K562 (cell line): Measurements from ENCODE around the gene KATNB1. TPM values are rescaled to one million over a fixed set of nuclear protein-coding genes. Genes with fewer than 3 reads are reported as not detected.

Experiments used
- C11orf30 ChIP-seq: fragments of 450-650 bp; IDR thresholded peaks from 2 replicates; pipeline ENCODE4 v1.6.1; 2016; ENCODE audit warnings: low read depth, mild to moderate bottlenecking
- CBX8 ChIP-seq: fragments of 200-600 bp; sonication (generic); IDR thresholded peaks from 2 replicates; pipeline ENCODE4 v1.6.1; 2012; ENCODE audit warnings: borderline replicate concordance, mixed run types, low read depth, mild to moderate bottlenecking, moderate library complexity, mixed read lengths, low read length, control low read depth, inconsistent platforms; ENCODE audit not compliant: poor library complexity, severe bottlenecking; ENCODE audit errors: extremely low read depth
- CEBPB ChIP-seq: fragments of 450-650 bp; IDR thresholded peaks from 2 replicates; pipeline ENCODE4 v1.6.1; 2016; ENCODE audit warnings: missing genetic modification characterization, missing compliant biosample characterization
- MYC ChIP-seq, 2 experiments: fragments of 250-450 bp in 1 of 2; sonication (Bioruptor Pico) in 1 of 2; IDR thresholded peaks; 2 replicates each; pipeline versions ENCODE4 v1.5.1 to v1.6.1; 2012 to 2021; ENCODE audit warnings: low read depth in 2 of 2, borderline replicate concordance in 1 of 2, improper control_type of control experiment in 1 of 2, low read length in 1 of 2, mild to moderate bottlenecking in 1 of 2, moderate library complexity in 1 of 2
- NFE2 ChIP-seq: IDR thresholded peaks from 2 replicates; pipeline ENCODE4 v1.6.1; 2014; ENCODE audit warnings: antibody characterized with exemption, low read depth
- RB1 ChIP-seq: fragments of 450-650 bp; IDR thresholded peaks from 2 replicates; pipeline ENCODE4 v1.6.1; 2017; ENCODE audit warnings: low read depth, mild to moderate bottlenecking
- RNF2 ChIP-seq: sonication (generic); IDR thresholded peaks from 2 replicates; pipeline ENCODE4 v1.6.1; 2016
- SMARCA4 ChIP-seq: fragments of 450-650 bp; IDR thresholded peaks from 2 replicates; pipeline ENCODE4 v1.6.1; 2016
- TAF7 ChIP-seq: fragments of 450-650 bp; IDR thresholded peaks from 2 replicates; pipeline ENCODE4 v1.6.1; 2016; ENCODE audit warnings: missing genetic modification characterization, missing compliant biosample characterization
- ZC3H8 ChIP-seq: fragments of 450-650 bp; IDR thresholded peaks from 2 replicates; pipeline ENCODE4 v1.6.1; 2017
- ZNF184 ChIP-seq: sonication (generic); formaldehyde crosslinking; IDR thresholded peaks from 2 replicates; pipeline ENCODE4 v1.5.0; 2020; ENCODE audit warnings: missing genetic modification reagents
- ZNF24 ChIP-seq: fragments of 450-650 bp; IDR thresholded peaks from 2 replicates; pipeline ENCODE4 v1.6.1; 2016
- ZNF384 ChIP-seq: IDR thresholded peaks from 2 replicates; pipeline ENCODE4 v1.6.1; 2012; ENCODE audit warnings: low read depth, low read length, improper control_type of control experiment
- polyA plus RNA-seq, 8 experiments: library from polyadenylated mRNA; depleted of rRNA in 4 of 8; stranded (reverse) in 5 of 8; unstranded in 3 of 8; fragments of >200 nt; fragmentation: Nextera tagmentation in 2 of 8; fragmentation: Illumina TruSeq in 1 of 8; extraction: Ambion mirVana in 2 of 8; extraction: Trizol in 1 of 8; gene quantifications; 2 replicates each; pipeline versions ENCODE4 v1.2.1 to v1.2.3, GENCODE V29; 2011 to 2014; ENCODE audit warnings: inconsistent platforms in 1 of 8, missing spikeins in 1 of 8
- total RNA-seq, 7 experiments: library from RNA; depleted of rRNA in 6 of 7; stranded (reverse); fragments of >200 nt in 6 of 7; fragmentation: Illumina TruSeq in 2 of 7; extraction: Trizol in 2 of 7; gene quantifications; 2 replicates each; pipeline versions ENCODE4 v1.2.1 to v1.2.3, GENCODE V29; 2011 to 2021; ENCODE audit warnings: low replicate concordance in 1 of 7
- TF ChIP-seq, protein P1 (sequence below): fragments of 150-350 bp; conservative IDR thresholded peaks from 2 replicates; pipeline ENCODE4 v1.6.1; 2014; ENCODE audit warnings: low read length
- TF ChIP-seq, protein P2 (sequence below), 2 experiments: fragments of 450-650 bp in 1 of 2; sonication (generic) in 1 of 2; formaldehyde crosslinking in 1 of 2; IDR thresholded peaks in 1 of 2; conservative IDR thresholded peaks in 1 of 2; 2 replicates each; pipeline versions ENCODE4 v1.6.1 to v1.8.1; 2016 to 2023; ENCODE audit warnings: mild to moderate bottlenecking in 2 of 2, moderate library complexity in 2 of 2, inconsistent platforms in 1 of 2, missing genetic modification reagents in 1 of 2
- TF ChIP-seq, protein P3 (sequence below): fragments of 200-400 bp; formaldehyde crosslinking; IDR thresholded peaks from 2 replicates; pipeline ENCODE4 v1.6.1; 2017; ENCODE audit warnings: mild to moderate bottlenecking, low read depth, low read length, moderate library complexity
- TF ChIP-seq, protein P4 (sequence below): sonication (generic); formaldehyde crosslinking; IDR thresholded peaks from 2 replicates; pipeline ENCODE4 v1.8.1; 2022; ENCODE audit warnings: missing genetic modification reagents
- TF ChIP-seq, protein P5 (sequence below): fragments of 450-650 bp; IDR thresholded peaks from 2 replicates; pipeline ENCODE4 v1.6.1; 2016
- TF ChIP-seq, protein P6 (sequence below): fragments of 450-650 bp; IDR thresholded peaks from 2 replicates; pipeline ENCODE4 v1.6.1; 2018; ENCODE audit warnings: mild to moderate bottlenecking, low read depth; ENCODE audit not compliant: partially characterized antibody

The KATNB1 gene
- total and polyA plus RNA-seq, 9 of the 15 experiments (the other 6 are each of a cell fraction or from before 2014, with no cell fraction given), result 1.2 to 52.6 (median 21.9) TPM

DNA sequence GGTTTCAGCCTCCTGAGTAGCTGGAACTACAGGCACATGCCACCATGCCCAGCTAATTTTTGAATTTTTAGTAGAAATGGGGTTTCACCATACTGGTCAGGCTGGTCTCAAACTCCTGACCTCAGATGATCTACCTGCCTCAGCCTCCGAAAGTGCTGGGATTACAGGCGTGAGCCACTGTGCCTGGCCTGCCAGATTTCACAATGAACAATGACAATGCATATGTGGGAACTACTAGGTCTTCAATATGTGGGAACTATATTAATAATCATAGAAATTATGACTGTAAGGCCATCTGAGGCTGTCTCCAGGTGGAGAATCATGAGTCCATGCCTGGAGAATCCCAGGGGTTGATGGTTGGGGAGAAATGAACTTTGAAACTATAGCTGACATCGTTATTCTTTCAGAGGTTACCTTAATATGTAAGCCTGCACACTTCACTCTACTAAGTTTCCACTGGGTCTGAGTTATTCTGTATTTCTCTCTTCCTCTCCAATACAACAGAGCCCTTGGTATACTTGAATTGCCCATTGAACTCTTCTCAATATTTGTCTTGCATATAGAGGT is 48.1 kb upstream of the KATNB1 start (continued):
- TF ChIP-seq TAF7 (tag) (no peak), RNF2 (no peak), ZNF184 (CRISPR knock-in tag) (no peak), MYC (IDR thresholded peaks at IDR 0.05; ENCODE audit: low read depth, low read length) (no peak), MYC (CRISPR knock-in tag; IDR thresholded peaks at IDR 0.05; ENCODE audit: borderline replicate concordance, low read depth) (no peak), RB1 (no peak), ZNF384 (no peak), ZNF24 (no peak), CEBPB (tag) (peak; percentile 94), C11orf30 (peak; percentile 82), CBX8 (no peak), ZC3H8 (no peak), SMARCA4 (peak; percentile 61), NFE2 (peak; percentile 85)
- TF ChIP-seq, protein P1, sequence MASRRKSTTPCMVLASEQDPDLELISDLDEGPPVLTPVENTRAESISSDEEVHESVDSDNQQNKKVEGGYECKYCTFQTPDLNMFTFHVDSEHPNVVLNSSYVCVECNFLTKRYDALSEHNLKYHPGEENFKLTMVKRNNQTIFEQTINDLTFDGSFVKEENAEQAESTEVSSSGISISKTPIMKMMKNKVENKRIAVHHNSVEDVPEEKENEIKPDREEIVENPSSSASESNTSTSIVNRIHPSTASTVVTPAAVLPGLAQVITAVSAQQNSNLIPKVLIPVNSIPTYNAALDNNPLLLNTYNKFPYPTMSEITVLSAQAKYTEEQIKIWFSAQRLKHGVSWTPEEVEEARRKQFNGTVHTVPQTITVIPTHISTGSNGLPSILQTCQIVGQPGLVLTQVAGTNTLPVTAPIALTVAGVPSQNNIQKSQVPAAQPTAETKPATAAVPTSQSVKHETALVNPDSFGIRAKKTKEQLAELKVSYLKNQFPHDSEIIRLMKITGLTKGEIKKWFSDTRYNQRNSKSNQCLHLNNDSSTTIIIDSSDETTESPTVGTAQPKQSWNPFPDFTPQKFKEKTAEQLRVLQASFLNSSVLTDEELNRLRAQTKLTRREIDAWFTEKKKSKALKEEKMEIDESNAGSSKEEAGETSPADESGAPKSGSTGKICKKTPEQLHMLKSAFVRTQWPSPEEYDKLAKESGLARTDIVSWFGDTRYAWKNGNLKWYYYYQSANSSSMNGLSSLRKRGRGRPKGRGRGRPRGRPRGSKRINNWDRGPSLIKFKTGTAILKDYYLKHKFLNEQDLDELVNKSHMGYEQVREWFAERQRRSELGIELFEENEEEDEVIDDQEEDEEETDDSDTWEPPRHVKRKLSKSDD, result no peak
- TF ChIP-seq, protein P2, sequence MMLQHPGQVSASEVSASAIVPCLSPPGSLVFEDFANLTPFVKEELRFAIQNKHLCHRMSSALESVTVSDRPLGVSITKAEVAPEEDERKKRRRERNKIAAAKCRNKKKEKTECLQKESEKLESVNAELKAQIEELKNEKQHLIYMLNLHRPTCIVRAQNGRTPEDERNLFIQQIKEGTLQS (IDR thresholded peaks at IDR 0.05), result peak; percentile 13; the same call in 1 of the 2 replicates
- TF ChIP-seq, protein P2 (CRISPR knock-in tag; conservative IDR thresholded peaks at IDR 0.05), result no peak
- TF ChIP-seq, protein P3, sequence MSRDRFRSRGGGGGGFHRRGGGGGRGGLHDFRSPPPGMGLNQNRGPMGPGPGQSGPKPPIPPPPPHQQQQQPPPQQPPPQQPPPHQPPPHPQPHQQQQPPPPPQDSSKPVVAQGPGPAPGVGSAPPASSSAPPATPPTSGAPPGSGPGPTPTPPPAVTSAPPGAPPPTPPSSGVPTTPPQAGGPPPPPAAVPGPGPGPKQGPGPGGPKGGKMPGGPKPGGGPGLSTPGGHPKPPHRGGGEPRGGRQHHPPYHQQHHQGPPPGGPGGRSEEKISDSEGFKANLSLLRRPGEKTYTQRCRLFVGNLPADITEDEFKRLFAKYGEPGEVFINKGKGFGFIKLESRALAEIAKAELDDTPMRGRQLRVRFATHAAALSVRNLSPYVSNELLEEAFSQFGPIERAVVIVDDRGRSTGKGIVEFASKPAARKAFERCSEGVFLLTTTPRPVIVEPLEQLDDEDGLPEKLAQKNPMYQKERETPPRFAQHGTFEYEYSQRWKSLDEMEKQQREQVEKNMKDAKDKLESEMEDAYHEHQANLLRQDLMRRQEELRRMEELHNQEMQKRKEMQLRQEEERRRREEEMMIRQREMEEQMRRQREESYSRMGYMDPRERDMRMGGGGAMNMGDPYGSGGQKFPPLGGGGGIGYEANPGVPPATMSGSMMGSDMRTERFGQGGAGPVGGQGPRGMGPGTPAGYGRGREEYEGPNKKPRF, result no peak
- TF ChIP-seq, protein P4, sequence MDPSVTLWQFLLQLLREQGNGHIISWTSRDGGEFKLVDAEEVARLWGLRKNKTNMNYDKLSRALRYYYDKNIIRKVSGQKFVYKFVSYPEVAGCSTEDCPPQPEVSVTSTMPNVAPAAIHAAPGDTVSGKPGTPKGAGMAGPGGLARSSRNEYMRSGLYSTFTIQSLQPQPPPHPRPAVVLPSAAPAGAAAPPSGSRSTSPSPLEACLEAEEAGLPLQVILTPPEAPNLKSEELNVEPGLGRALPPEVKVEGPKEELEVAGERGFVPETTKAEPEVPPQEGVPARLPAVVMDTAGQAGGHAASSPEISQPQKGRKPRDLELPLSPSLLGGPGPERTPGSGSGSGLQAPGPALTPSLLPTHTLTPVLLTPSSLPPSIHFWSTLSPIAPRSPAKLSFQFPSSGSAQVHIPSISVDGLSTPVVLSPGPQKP (CRISPR knock-in tag), result no peak
- TF ChIP-seq, protein P5, sequence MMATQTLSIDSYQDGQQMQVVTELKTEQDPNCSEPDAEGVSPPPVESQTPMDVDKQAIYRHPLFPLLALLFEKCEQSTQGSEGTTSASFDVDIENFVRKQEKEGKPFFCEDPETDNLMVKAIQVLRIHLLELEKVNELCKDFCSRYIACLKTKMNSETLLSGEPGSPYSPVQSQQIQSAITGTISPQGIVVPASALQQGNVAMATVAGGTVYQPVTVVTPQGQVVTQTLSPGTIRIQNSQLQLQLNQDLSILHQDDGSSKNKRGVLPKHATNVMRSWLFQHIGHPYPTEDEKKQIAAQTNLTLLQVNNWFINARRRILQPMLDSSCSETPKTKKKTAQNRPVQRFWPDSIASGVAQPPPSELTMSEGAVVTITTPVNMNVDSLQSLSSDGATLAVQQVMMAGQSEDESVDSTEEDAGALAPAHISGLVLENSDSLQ, result no peak
- TF ChIP-seq, protein P6, sequence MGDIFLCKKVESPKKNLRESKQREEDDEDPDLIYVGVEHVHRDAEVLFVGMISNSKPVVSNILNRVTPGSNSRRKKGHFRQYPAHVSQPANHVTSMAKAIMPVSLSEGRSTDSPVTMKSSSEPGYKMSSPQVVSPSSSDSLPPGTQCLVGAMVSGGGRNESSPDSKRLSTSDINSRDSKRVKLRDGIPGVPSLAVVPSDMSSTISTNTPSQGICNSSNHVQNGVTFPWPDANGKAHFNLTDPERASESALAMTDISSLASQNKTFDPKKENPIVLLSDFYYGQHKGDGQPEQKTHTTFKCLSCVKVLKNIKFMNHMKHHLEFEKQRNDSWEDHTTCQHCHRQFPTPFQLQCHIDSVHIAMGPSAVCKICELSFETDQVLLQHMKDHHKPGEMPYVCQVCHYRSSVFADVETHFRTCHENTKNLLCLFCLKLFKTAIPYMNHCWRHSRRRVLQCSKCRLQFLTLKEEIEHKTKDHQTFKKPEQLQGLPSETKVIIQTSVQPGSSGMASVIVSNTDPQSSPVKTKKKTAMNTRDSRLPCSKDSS, result no peak
